ENCODE data around the gene LUC7L.

LUC7L gene

DNA sequence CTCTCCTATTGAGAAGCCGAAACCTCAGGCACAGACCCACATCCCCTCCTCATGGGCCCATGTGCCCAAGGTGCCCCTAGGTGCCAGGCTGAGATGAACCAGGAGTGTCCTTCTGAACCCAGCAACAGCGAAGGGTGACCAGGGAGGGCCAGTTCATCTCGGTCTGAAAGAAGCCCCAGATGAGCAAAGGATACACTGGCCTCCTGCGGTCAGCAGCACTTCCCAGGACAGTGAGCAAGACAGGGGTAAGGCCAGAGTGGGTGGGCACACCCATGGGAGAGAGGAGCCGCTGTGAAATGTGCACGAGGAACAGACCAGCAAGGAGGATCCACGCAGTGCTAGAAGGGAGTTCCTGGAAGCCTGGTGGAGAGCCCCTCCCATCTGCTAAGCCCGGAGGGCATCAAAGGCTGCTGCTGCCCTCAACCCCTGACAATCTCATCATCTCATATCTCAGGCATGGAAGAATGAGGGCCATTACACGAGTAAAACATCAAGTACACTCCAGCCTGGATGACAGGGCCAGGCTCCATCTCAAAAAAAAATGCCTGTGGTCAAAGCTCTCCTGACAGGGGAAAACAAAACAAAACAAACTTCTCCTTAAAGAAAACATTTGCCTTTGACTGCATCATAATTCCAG lies 80.1 kb downstream of the LUC7L start:
- no peak for DNase-seq (ENCODE audit: low read depth in 2 of 3, low spot score in 2 of 3)

DNA sequence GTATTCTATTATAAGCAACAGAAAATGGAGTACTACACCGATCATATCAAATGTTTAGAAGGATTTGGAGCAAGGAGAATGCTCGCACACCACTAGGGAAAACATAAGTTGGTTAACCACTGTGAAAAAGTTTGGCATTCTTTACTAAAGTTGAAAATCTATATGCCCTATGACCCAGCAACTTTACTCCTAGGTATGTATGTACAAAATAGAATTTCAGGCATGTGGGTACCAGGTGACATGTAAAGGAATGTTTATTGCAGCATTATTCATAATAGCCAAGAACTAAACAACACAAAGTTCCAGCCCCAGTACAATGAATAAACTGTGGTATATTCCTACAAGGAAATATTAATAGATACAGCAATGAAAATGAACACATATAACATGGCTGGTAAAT lies 82.6 kb downstream of the LUC7L start:
- DNase-seq (ENCODE audit: low read depth in 2 of 3, low spot score in 2 of 3): no peak

- DNase-seq (ENCODE audit: low read depth in 2 of 3, low spot score in 2 of 3): no peak
Observed at GRCh38 chr16:144797-145252, 84.4 kb downstream of the LUC7L start.

GRCh38 chr16:143456-143855 lies 85.8 kb downstream of the LUC7L start:
- no peak for DNase-seq (ENCODE audit: low read depth in 2 of 3, low spot score in 2 of 3)

DNA sequence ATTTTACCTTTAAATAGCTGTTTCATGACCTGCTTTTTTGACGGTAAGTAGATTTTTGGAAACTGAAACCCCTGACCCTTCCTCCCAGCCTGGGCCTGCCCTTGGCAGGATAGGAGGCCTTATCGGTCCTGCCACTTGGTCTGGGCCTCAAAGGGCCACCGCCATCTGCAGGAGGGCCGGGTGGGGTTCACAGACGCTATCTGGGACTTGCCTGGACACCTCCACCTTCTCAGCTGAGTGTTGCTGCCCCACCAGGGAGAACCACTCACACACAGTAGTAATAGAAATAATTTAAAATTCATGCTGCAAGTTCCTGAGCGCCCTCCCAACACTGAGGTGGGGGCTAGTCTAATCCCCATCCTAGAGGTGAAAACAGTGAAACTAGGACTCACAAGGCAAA lies 86.2 kb downstream of the LUC7L start:
- DNase-seq (ENCODE audit: low read depth in 2 of 3, low spot score in 2 of 3): no peak

DNA sequence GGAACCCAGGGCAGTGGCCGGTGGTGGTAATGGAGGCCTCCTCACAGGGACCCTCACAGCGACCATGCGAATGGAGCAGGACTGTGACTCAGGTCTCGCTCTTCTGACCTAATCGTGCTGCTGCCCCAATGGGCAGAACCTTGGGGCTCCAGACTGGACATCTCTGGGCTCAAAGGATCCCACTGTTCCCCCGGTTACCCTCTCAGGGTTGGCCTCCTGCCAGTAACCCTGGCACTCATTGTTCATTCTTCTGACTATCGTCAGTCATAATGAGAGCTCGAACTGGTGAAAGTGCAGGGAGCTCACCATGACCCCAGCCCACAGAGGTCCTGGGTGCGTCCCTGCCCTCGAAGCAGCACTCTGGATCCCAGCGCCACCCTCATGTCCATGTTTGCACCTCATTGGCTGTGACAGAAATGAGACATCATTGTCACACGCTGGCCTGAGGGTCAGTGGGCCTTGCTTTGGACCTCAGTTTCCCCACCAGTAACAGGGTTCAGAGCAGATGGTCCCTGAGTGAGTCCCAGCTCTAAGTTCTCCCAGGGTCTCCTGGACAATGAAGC lies 86.8 kb downstream of the LUC7L start:
- no peak for DNase-seq (ENCODE audit: low read depth in 2 of 3, low spot score in 2 of 3)

DNA sequence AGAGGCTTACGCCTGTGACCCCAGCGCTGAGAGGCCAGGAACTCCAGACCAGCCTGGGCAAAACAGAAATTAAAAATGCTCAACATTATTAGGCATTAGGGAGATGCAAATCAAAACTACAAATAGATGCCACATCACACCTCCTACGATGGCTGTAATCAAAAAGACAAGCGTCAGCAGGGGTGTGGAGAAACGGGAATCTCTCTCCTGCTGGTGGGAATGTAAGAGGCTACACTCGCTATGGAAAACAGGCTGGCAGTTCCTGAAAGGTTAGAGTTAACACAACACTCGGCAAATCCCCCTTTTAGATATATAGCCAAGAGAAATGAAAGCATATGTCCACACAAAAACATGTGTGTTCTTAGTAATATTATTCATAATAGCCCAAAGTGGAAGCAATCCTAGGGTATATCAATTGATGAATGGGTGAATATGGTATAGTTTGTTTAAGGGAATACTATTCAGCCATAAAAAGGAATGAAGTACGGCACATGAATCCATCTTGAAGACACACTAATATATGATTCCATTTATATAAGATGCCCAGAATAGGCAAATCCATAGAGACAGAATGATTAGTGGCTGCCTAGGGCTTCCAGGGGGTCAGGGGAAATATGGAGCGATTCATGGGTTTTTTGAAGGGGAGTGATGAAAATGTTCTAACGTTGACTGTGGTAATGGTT lies 88.9 kb downstream of the LUC7L start:
- DNase-seq (ENCODE audit: low read depth in 2 of 3, low spot score in 2 of 3): no peak

Data from activated CD8-positive, alpha-beta memory T cell treated with anti-CD3 and anti-CD28 coated beads for 48 hours (primary cell).